ENCODE results near the gene CARS2.

- TF ChIP-seq CTCF (conservative IDR thresholded peaks at IDR 0.05; ENCODE audit: low read depth in 2 of 2) (no peak), EZH2 (IDR thresholded peaks at IDR 0.05; ENCODE audit: low read depth, unreplicated experiment) (no peak), JUNB (IDR thresholded peaks at IDR 0.05; ENCODE audit: unreplicated experiment) (no peak), POLR2AphosphoS5 (IDR thresholded peaks at IDR 0.05; ENCODE audit: low read depth) (no peak), ZNF114 (CRISPR knock-in tag; IDR thresholded peaks at IDR 0.05) (no peak), EZH2phosphoT487 (IDR thresholded peaks at IDR 0.05; ENCODE audit: unreplicated experiment) (no peak), CREB1 (CRISPR knock-in tag; IDR thresholded peaks at IDR 0.05; ENCODE audit: low read depth) (no peak), ETS1 (IDR thresholded peaks at IDR 0.05) (no peak), REST (IDR thresholded peaks at IDR 0.05; ENCODE audit: unreplicated experiment) (no peak), ZNF331 (CRISPR knock-in tag; IDR thresholded peaks at IDR 0.05; ENCODE audit: low read depth) (no peak)
Measured at GRCh38 chr13:110647365-110647737, 58.6 kb downstream of the CARS2 start.

All from GM23338 (cell line).